ENCODE measurements around the gene WFS1. TPM values are rescaled to one million over a fixed set of nuclear protein-coding genes. Genes with fewer than 3 reads are reported as not detected.
A peak's percentile ranks its signal among the peaks of the same experiment; 100 is the strongest.

Gene WFS1
- total RNA-seq, 4 donors from 2014 or later: 124 to 174 (median 132) TPM

DNA sequence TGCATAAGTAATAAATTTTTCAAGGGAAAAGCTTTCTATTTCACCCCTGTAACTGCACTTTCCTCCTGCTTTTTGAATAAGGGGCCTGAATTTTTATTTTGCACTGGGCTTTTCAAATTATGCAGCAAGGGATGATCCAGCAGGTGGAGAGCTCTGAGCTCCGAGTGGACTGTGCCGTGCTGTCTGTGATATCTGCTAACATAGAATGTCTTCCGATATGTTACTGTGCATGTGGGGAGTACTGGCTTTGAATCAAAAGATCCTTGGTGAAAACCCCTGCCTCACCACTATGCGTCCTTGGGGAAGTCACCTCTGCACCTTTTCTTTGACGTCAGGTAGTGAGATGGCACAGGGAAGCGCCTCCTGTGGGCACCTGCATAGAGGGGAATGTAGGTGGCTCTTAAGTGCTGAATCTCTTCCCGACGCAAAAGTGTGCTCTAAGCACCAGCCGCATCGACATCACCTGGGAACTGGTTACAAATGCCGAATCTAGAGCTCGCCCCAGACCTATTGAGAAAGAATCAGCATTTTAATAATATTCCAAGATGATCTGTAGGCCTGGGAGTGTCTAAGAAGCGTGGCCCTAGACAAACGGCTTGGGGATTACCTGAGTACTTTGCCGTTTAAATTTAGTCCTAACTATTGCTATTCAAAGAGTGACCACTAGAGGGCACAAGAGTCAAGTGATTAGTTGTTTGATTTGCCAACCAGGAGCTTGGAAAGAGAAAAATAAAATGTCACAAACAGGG lies 19.2 kb upstream of the WFS1 start:
- intact Hi-C loops (cut with DNase I): no loop called here

DNA sequence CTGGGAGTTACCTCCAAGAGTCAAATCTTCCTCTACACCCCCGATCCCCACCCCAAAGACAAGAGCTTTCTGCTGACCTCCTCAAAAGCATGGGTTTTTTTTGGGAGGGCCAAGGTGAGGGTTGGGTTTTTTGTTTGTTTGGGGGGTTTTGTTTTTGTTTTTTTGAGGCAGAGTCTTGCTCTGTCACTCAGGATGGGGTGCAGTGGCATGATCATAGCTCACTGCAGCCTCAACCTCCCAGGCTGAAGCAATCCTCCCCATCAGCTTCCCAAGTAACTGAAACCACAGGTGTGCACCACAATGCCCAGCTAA lies 18.7 kb upstream of the WFS1 start:
- intact Hi-C loops (cut with DNase I): no loop called here
- Histone ChIP-seq H3K36me3 (no peaks in the 10 kb centered on the region), H3K27me3 (no peaks in the 10 kb centered on the region), H3K27ac (no peak overlapping the region), H3K9me3 (no peaks in the 10 kb centered on the region), H3K4me3 (replicated peaks in 1 of 3) (no peak overlapping the region), H3K4me1 (no peaks in the 10 kb centered on the region)
- DNase-seq: no peak
- 0% methylated on average over 1 of the region's 1 CpG for WGBS, 2 donors
- TF ChIP-seq POLR2A (IDR thresholded peaks at IDR 0.05): no peak
- TF ChIP-seq CTCF (IDR thresholded peaks at IDR 0.05): no peak

More for the DNA sequence above, 19.2 kb upstream of the WFS1 start:
- H3K9me3 ChIP-seq: no peaks in the 10 kb centered on the region
- H3K4me3 ChIP-seq (replicated peaks in 1 of 3): no peak overlapping the region
- WGBS, 2 donors: 18 to 19% methylated on average over 15 of the region's 15 CpGs
- no peaks in the 10 kb centered on the region for H3K36me3 ChIP-seq
- no peak for DNase-seq
- no peaks in the 10 kb centered on the region for H3K27me3 ChIP-seq
- H3K4me1 ChIP-seq: peaks cover 2 to 4% of the 10 kb centered on the region in 2 donors
- H3K27ac ChIP-seq: no peak overlapping the region
- TF ChIP-seq POLR2A (IDR thresholded peaks at IDR 0.05): no peak
- peak; percentile 66 to 91 (median 83) for TF ChIP-seq CTCF (IDR thresholded peaks at IDR 0.05)

- H3K27ac ChIP-seq: no peak overlapping the region
- intact Hi-C loops (cut with DNase I): no loop called here
- H3K4me1 ChIP-seq: no peaks in the 10 kb centered on the region
- WGBS, 2 donors: 92% methylated on average over 13 to 14 of the region's 14 CpGs
- TF ChIP-seq CTCF (IDR thresholded peaks at IDR 0.05): no peak
- no peak for TF ChIP-seq POLR2A (IDR thresholded peaks at IDR 0.05)
- no peak overlapping the region for H3K4me3 ChIP-seq (replicated peaks in 1 of 3)
- H3K27me3 ChIP-seq: no peaks in the 10 kb centered on the region
- no peaks in the 10 kb centered on the region for H3K9me3 ChIP-seq
- no peaks in the 10 kb centered on the region for H3K36me3 ChIP-seq
- DNase-seq: no peak
These were observed 18.3 kb upstream of the WFS1 start for GRCh38 chr4:6251365-6251764.

DNA sequence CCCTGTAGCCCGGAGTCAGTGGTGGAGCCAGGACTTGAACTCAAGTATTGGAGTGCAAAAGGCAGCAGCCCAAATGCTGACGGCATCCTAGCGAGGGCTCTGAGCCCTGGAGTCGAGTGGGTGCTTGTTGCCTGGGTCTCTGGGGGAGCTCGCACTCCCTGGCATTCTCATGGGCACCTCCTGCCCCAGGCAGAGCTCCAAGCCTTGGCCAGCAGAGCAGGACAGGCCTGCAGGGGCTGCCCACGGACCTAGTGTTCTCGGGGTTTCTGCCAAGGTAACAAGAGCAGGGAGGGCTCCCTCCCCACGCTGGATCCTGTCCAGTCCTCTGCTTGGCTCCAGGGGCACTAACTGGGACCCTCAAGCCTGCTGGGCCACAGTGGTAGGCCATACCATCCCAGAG lies 17.6 kb upstream of the WFS1 start:
- Histone ChIP-seq H3K4me3 (replicated peaks in 1 of 3) (no peak overlapping the region), H3K4me1 (no peaks in the 10 kb centered on the region), H3K36me3 (no peaks in the 10 kb centered on the region), H3K9me3 (no peaks in the 10 kb centered on the region), H3K27ac (no peak overlapping the region), H3K27me3 (no peaks in the 10 kb centered on the region)
- peak; percentile 39 to 43 for DNase-seq
- intact Hi-C loops (cut with DNase I): no loop called here
- 69 to 78% methylated on average over 5 to 6 of the region's 8 CpGs for WGBS, 2 donors
- TF ChIP-seq CTCF (IDR thresholded peaks at IDR 0.05): no peak
- no peak for TF ChIP-seq POLR2A (IDR thresholded peaks at IDR 0.05)

DNA sequence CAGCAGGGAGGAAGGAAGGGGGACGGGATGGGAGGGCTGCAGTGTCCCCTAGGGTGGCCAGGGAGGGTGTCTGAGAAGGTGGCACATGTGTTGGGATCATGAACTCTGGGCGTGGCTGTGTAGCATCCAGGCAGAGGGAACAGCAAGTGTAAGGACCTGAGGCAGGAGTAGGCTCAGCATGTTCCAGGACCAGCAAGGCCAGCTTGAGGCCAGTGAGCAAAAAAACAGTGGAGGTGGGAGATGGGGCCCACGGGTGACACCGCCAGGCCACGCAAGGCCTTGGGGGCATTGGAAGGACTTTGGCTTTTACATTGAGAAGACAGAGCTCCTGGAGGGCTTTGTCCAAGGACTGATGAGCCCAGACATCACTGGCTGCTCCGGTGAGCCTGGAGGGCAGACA lies 16.5 kb upstream of the WFS1 start:
- WGBS, 2 donors: 77 to 88% methylated on average over 6 of the region's 6 CpGs
- DNase-seq: no peak
- Histone ChIP-seq H3K36me3 (no peaks in the 10 kb centered on the region), H3K9me3 (no peaks in the 10 kb centered on the region), H3K27ac (no peak overlapping the region), H3K4me3 (replicated peaks in 1 of 3) (no peak overlapping the region), H3K4me1 (no peaks in the 10 kb centered on the region), H3K27me3 (no peaks in the 10 kb centered on the region)
- intact Hi-C loops (cut with DNase I): no loop called here
- TF ChIP-seq CTCF (IDR thresholded peaks at IDR 0.05) (no peak), POLR2A (IDR thresholded peaks at IDR 0.05) (no peak)

All from thyroid gland (tissue), 4 donors.